ENCODE results near the gene PDE4B. TPM values are rescaled to one million over a fixed set of nuclear protein-coding genes. Genes with fewer than 3 reads are reported as not detected.

PDE4B gene
- total RNA-seq, 1 experiment from 2014 or later: not detected

- H3K9me3 Mint-ChIP-seq (ENCODE audit: unreplicated experiment): no peaks in the 10 kb centered on the region
- Histone ChIP-seq H3K27me3 (replicated peaks; ENCODE audit: control insufficient read depth, insufficient read depth, low read length) (no peaks in the 10 kb centered on the region), H3K36me3 (ENCODE audit: control insufficient read depth, insufficient read depth, low read length) (no peaks in the 10 kb centered on the region), H3K9me3 (no peaks in the 10 kb centered on the region), H3K4me1 (no peaks in the 10 kb centered on the region), H3K4me3 (ENCODE audit: low read depth, low read length) (no peak overlapping the region)
- H3K4me1 Mint-ChIP-seq (ENCODE audit: low read depth, unreplicated experiment): no peaks in the 10 kb centered on the region
- ChIA-PET POLR2A (no interaction called here), CTCF (no interaction called here)
- H3K27me3 Mint-ChIP-seq (ENCODE audit: insufficient read depth, unreplicated experiment): no peaks in the 10 kb centered on the region
- TF ChIP-seq CTCF (IDR thresholded peaks at IDR 0.05; ENCODE audit: insufficient read depth in 1 of 2, low read depth in 1 of 2, low read length in 1 of 2, severe bottlenecking in 1 of 2, unreplicated experiment in 1 of 2): no peak
- H3K4me3 Mint-ChIP-seq (ENCODE audit: unreplicated experiment): no peak overlapping the region
- DNase-seq: no peak
- intact Hi-C loops (cut with micrococcal nuclease; ENCODE audit: unreplicated experiment): no loop called here
- no TSS peak for BruUV-seq (replicated peaks)
- no peaks in the 10 kb centered on the region for H3K36me3 Mint-ChIP-seq (ENCODE audit: insufficient read depth, unreplicated experiment)
- no peak overlapping the region for H3K27ac Mint-ChIP-seq (ENCODE audit: unreplicated experiment)
Observed at GRCh38 chr1:65896721-65897120, 104.0 kb downstream of the PDE4B start.

DNA sequence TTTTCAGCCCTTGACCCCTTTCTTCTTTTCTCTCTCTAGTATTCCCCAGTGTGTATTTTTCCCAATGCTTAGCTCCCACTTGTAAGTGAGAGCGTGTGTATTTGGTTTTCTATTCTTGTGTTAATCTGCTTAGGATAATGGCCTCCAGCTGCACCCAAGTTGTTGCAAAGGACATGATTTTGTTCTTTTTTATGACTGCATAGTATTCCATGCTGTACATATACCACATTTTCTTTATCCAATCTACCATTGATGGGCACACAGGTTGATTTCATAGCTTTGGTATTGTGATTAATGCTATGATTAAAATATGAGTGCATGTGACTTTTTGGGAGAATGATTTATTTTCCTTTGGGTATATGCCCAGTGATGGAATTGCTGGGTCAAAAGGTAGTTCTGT is 104.8 kb downstream of the PDE4B start:
- Histone ChIP-seq H3K4me1 (no peaks in the 10 kb centered on the region), H3K36me3 (ENCODE audit: control insufficient read depth, insufficient read depth, low read length) (no peaks in the 10 kb centered on the region), H3K9me3 (no peaks in the 10 kb centered on the region), H3K27me3 (replicated peaks; ENCODE audit: control insufficient read depth, insufficient read depth, low read length) (no peaks in the 10 kb centered on the region), H3K4me3 (ENCODE audit: low read depth, low read length) (no peak overlapping the region)
- Mint-ChIP-seq H3K4me3 (ENCODE audit: unreplicated experiment) (no peak overlapping the region), H3K9me3 (ENCODE audit: unreplicated experiment) (no peaks in the 10 kb centered on the region), H3K27me3 (ENCODE audit: insufficient read depth, unreplicated experiment) (no peaks in the 10 kb centered on the region), H3K27ac (ENCODE audit: unreplicated experiment) (no peak overlapping the region), H3K36me3 (ENCODE audit: insufficient read depth, unreplicated experiment) (no peaks in the 10 kb centered on the region), H3K4me1 (ENCODE audit: low read depth, unreplicated experiment) (no peaks in the 10 kb centered on the region)
- no peak for DNase-seq
- intact Hi-C loops (cut with micrococcal nuclease; ENCODE audit: unreplicated experiment): no loop called here
- ChIA-PET CTCF (no interaction called here), POLR2A (no interaction called here)
- TF ChIP-seq CTCF (IDR thresholded peaks at IDR 0.05; ENCODE audit: insufficient read depth in 1 of 2, low read depth in 1 of 2, low read length in 1 of 2, severe bottlenecking in 1 of 2, unreplicated experiment in 1 of 2): no peak
- no TSS peak for BruUV-seq (replicated peaks)

- intact Hi-C loops (cut with micrococcal nuclease; ENCODE audit: unreplicated experiment): no loop called here
- Mint-ChIP-seq H3K27ac (ENCODE audit: unreplicated experiment) (no peak overlapping the region), H3K9me3 (ENCODE audit: unreplicated experiment) (no peaks in the 10 kb centered on the region), H3K36me3 (ENCODE audit: insufficient read depth, unreplicated experiment) (no peaks in the 10 kb centered on the region), H3K4me1 (ENCODE audit: low read depth, unreplicated experiment) (no peaks in the 10 kb centered on the region), H3K27me3 (ENCODE audit: insufficient read depth, unreplicated experiment) (no peaks in the 10 kb centered on the region), H3K4me3 (ENCODE audit: unreplicated experiment) (no peak overlapping the region)
- ChIA-PET POLR2A (no interaction called here), CTCF (no interaction called here)
- H3K4me3 ChIP-seq (ENCODE audit: low read depth, low read length): no peak overlapping the region
- no peaks in the 10 kb centered on the region for H3K36me3 ChIP-seq (ENCODE audit: control insufficient read depth, insufficient read depth, low read length)
- BruUV-seq (replicated peaks): no TSS peak
- DNase-seq: no peak
- no peak for TF ChIP-seq CTCF (IDR thresholded peaks at IDR 0.05; ENCODE audit: insufficient read depth in 1 of 2, low read depth in 1 of 2, low read length in 1 of 2, severe bottlenecking in 1 of 2, unreplicated experiment in 1 of 2)
- no peaks in the 10 kb centered on the region for H3K9me3 ChIP-seq
- H3K27me3 ChIP-seq (replicated peaks; ENCODE audit: control insufficient read depth, insufficient read depth, low read length): no peaks in the 10 kb centered on the region
- no peaks in the 10 kb centered on the region for H3K4me1 ChIP-seq
Observed at GRCh38 chr1:65904681-65905083, 112.0 kb downstream of the PDE4B start.
